ENCODE results near the gene ZNF688.

ZNF688 gene

DNA sequence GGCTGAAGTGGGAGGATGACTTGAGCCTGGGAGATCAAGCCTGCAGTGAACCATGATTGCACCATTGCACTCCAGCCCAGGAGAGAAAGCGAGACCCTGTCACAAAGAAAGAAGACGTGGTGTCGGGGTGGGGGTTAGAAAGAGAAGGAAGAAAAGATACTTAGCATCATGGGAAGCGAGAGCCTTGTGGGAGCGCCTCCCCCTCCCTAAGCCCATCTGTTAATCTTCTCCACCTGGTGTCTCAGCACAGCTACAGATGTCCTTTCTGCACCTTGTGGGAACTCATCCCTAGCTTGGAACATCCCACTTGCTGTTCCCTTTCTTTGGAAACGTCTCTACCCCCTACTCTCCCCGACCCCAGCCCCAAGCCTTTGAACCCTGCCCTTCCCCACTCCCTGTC lies 6.0 kb downstream of the ZNF688 start:
- TF ChIP-seq, protein P1, sequence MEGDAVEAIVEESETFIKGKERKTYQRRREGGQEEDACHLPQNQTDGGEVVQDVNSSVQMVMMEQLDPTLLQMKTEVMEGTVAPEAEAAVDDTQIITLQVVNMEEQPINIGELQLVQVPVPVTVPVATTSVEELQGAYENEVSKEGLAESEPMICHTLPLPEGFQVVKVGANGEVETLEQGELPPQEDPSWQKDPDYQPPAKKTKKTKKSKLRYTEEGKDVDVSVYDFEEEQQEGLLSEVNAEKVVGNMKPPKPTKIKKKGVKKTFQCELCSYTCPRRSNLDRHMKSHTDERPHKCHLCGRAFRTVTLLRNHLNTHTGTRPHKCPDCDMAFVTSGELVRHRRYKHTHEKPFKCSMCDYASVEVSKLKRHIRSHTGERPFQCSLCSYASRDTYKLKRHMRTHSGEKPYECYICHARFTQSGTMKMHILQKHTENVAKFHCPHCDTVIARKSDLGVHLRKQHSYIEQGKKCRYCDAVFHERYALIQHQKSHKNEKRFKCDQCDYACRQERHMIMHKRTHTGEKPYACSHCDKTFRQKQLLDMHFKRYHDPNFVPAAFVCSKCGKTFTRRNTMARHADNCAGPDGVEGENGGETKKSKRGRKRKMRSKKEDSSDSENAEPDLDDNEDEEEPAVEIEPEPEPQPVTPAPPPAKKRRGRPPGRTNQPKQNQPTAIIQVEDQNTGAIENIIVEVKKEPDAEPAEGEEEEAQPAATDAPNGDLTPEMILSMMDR (IDR thresholded peaks at IDR 0.05; ENCODE audit: low read depth, low read length, missing control alignments): no peak

DNA sequence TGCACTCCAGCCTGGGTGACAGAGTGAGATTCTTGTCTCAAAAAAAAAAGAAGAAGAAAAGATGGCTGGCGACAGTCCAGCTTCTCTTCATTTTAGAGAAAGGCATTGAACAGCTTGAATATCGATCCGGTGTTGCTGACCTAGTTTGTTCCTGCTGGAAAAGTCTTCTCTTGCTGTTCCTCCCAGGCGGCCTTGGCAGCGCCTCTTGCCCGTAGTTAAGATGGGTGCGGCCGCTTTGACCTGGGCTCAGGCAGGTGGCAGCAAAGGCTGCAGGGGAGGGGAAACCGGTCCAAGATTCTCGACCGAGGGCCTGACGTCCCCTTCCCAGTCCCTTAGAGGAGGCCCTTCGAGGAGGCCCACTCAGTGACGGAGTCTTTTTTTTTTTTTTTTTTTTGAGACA lies 9.5 kb downstream of the ZNF688 start:
- H3K27ac ChIP-seq: no peak overlapping the region
- no peak for DNase-seq
- no peak overlapping the region for H3K4me3 ChIP-seq (ENCODE audit: low read depth, low read length)
- H3K36me3 ChIP-seq (replicated peaks): no peaks in the 10 kb centered on the region
- no peaks in the 10 kb centered on the region for H3K27me3 ChIP-seq (replicated peaks)
- TF ChIP-seq, protein P1 (IDR thresholded peaks at IDR 0.05; ENCODE audit: low read depth, low read length, missing control alignments): no peak
- in situ Hi-C loops (cut with HindIII; ENCODE audit: low pct_ligation_motif_present, low sequenced_read_pairs): no loop called here

More for the DNA sequence above, 6.0 kb downstream of the ZNF688 start:
- no peak overlapping the region for H3K4me3 ChIP-seq (ENCODE audit: low read depth, low read length)
- H3K36me3 ChIP-seq (replicated peaks): no peaks in the 10 kb centered on the region
- in situ Hi-C loops (cut with HindIII; ENCODE audit: low pct_ligation_motif_present, low sequenced_read_pairs): no loop called here
- no peak overlapping the region for H3K27ac ChIP-seq
- no peaks in the 10 kb centered on the region for H3K27me3 ChIP-seq (replicated peaks)
- no peak for DNase-seq

DNA sequence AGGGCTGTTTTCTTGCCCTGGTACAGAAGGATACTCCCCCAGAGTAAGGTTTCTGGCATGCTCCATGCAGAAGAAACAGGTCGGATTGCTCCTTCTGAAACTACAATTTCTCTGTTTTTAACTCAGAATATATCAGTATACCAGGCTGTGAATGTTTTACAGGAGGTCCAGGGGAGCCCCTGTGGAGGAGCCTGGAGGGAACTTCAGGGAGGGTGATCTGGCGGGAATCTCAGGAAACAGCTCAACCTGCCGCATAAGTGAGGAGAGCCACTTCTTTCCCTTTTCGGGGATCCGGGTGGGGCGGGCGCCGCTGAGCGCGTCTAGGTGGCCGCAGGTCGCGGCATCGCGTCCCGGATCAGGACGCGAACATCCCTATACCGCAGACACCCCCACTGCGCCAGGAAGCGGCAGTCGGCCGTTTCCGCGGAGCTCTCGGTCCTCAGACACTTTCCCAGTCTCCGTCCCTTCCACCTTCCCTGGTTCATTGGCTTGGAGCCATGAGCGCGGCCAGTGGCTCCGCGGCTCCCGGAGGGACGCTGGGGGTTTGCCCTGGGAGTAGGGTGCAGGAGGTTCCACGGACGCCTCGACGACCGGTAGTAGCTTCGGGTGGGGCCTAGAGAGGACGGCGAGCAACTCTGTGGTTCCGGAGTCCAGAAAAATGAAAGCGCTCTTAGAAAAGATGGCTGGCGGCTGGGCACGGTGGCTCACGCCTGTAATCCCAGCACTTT lies 10.3 kb downstream of the ZNF688 start:
- Histone ChIP-seq H3K36me3 (replicated peaks) (no peaks in the 10 kb centered on the region), H3K27ac (no peak overlapping the region), H3K27me3 (replicated peaks) (no peaks in the 10 kb centered on the region), H3K4me3 (ENCODE audit: low read depth, low read length) (peak overlapping the region; percentile 38)
- TF ChIP-seq, protein P1 (IDR thresholded peaks at IDR 0.05; ENCODE audit: low read depth, low read length, missing control alignments): no peak
- DNase-seq: no peak
- in situ Hi-C loops (cut with HindIII; ENCODE audit: low pct_ligation_motif_present, low sequenced_read_pairs): no loop called here

DNA sequence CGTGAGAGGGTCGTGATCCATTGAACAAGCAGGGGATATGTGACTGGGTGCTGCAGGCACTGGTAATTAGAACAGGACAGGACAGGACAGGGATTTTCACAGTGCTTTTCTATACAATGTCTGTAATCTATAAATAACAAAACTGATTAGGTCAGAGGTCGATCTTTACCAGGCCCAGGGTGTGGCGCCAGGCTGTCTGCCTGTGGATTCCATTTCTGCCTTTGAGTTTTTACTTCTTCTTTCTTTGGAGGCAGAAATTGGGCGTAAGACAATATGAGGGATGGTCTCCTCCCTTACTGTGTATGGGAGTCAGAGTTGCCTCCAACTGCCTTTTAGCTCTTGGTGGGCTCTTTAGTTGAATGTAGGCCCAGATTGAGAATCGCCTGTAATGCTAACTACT lies 11.8 kb downstream of the ZNF688 start:
- H3K27me3 ChIP-seq (replicated peaks): no peaks in the 10 kb centered on the region
- DNase-seq: no peak
- no peak overlapping the region for H3K4me3 ChIP-seq (ENCODE audit: low read depth, low read length)
- peaks cover 7% of the 10 kb centered on the region for H3K36me3 ChIP-seq (replicated peaks)
- no peak overlapping the region for H3K27ac ChIP-seq
- TF ChIP-seq, protein P1 (IDR thresholded peaks at IDR 0.05; ENCODE audit: low read depth, low read length, missing control alignments): no peak
- in situ Hi-C loops (cut with HindIII; ENCODE audit: low pct_ligation_motif_present, low sequenced_read_pairs): no loop called here

DNA sequence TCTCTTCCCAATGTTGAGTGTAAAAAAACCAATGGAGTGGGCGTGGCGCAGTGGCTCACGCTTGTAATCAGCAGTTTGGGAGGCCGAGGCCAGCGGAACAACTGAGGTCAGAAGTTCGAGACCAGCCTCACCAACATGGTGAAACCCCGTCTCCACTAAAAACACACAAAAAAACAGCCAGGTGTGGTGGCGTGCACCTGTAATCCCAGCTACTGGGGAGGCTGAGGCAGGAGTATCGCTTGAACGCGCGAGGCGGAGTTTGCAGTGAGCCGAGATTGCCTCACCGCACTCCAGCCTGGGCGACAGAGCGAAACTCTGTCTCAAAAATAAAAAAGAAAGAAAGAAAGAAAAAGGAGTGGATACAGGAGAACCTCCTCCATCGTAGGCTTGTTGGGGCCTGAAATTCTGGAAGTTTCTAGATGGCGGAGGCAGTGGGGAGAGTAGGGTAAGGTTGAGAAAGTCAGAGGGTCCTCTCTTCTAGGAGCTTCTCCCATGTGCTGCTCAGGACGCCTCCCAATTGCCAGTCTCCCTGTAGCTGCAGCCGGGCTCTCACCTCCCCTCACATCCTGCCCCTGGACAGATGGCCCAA lies 12.6 kb downstream of the ZNF688 start:
- TF ChIP-seq, protein P1 (IDR thresholded peaks at IDR 0.05; ENCODE audit: low read depth, low read length, missing control alignments): no peak
- DNase-seq: no peak
- Histone ChIP-seq H3K4me3 (ENCODE audit: low read depth, low read length) (peak overlapping the region; percentile 38), H3K27ac (peak overlapping the region; percentile 19), H3K36me3 (replicated peaks) (peaks cover 7% of the 10 kb centered on the region), H3K27me3 (replicated peaks) (no peaks in the 10 kb centered on the region)
- in situ Hi-C loops (cut with HindIII; ENCODE audit: low pct_ligation_motif_present, low sequenced_read_pairs): no loop called here

Data from brain microvascular endothelial cell (primary cell).